Cardiac septum (tissue), 1 donor: ENCODE data around the gene EML2. TPM values are rescaled to one million over a fixed set of nuclear protein-coding genes. Genes with fewer than 3 reads are reported as not detected.

Experiments used
- DNase-seq: peaks from one replicate; pipeline ENCODE4 v3.0.0-alpha.2; 2020; ENCODE audit warnings: low spot score
- intact Hi-C: fragments of 100-400 bp; cut with DNase I; formaldehyde crosslinking; loops from one replicate; pipeline ENCODE4 v1.14.0; 2022
- total RNA-seq: library from RNA; stranded (reverse); fragmentation: NEBNext Ultra II Directional; extraction: Animal tissue kit (Norgen Biotek cat#: 25700); gene quantifications from one replicate; pipeline ENCODE4 v1.2.1, GENCODE V29; 2021
- donor health status: DM: no; HTN: no; CAD: no.

EML2 gene
- total RNA-seq, 1 donor from 2014 or later, result 45.8 TPM

DNA sequence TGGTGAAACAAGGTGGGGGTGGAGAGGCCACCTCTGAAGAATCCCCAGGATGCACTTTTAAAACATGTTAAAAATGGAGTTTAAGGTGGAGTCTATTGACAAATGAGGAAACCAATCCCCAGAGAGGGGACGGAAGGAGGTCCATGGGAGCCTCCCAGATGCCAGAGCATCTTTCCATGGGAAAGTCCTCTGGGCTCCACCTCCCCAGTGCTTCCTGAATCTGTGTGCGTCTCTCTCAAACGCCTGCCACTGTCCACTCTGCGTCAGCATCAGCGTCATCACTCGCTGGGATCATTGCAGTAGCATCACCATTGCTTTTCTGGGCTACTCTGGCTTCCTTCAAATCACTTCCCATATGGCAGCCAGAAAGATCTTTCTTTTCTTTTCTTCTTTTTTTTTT is 43.4 kb downstream of the EML2 start:
- intact Hi-C loops, result no loop called here
- DNase-seq, result no peak

DNA sequence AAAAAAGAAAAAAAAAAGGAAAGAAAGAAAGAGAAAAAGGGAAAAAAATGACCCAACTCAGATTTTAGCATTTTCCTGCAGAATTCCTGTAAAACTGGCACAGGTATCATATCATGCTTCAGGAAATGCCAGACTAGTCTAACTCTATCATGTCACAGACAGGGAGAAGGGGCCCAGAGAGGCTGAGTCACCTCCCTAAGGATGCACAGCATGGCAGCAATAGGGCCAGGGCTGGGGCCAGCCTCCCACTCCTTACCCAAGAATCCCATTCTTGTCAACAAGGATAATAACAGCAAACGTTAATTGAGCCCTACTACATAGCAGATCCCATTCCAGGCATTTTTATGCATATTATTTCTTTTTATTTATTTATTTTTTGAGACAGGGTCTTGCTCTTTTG is 45.7 kb downstream of the EML2 start:
- intact Hi-C loops, result no loop called here
- no peak for DNase-seq

DNA sequence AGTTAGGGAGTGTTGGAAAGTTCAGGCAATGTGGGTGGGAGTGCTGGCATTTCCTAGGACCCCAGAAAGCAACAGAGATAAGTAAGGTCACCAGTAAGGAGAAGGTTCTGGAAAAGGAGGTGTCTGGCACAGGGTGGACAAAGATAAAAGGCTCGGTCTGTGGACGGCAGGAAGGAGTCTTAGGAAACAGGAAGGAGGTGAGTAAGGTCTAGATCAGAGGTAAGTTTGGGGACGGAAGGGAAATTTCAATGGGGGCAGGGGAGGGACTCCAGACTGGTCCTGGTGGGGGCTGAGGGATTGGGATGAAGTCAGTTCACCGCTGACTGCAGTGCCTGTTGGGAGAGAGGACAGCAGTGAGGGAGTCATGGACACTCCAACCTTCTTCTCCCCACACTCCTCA is 46.8 kb downstream of the EML2 start:
- intact Hi-C loops, result no loop called here
- DNase-seq, result no peak

DNA sequence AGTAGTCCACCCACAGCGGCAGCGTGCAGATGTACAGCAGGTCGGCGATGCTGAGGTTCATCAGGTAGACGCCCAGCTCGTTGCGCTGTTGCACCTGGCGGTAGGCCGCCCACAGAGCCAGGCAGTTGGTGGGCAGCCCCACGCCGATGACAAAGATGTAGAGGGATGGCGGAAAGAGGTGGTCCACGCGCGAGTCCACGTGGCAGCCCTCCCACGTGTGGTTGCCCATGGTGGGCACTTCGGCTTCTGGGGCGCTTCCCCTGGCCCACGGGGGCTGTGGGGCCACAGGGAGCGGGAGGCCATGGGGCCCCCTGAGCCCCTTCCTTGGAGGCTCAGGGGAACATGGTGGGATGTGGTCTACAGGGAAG is 47.6 kb downstream of the EML2 start:
- intact Hi-C loops, result no loop called here
- no peak for DNase-seq

DNA sequence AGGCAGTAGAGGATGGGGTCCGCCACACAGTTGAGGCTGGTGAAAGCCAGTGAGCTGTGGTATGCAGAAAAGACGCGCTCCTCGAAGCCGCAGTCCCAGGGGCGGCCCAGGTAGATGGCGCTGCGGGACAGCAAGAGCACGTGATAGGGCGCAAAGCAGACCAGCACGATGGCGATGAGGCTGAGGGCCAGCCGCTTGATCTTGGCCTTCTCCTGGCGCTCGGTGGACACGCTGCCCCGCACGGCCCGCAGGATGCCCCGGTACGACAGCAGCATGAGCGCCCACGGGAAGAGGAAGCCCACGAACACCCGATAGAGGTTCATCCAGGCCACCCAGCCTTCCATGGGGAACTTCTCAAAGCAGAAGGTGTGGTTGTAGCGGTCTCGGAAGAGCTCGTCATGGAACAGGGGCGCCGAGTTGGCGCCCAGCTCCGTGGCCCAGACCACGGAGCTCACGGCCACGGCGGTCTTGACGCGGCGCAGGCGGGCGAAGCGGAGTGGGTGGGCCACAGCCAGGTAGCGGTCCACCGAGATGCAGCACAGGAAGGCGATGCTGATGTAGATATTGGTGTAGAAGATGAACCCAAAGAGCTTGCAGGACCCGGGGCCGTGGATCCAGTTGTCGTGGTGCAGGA is 48.1 kb downstream of the EML2 start:
- no peak for DNase-seq
- intact Hi-C loops, result no loop called here

DNA sequence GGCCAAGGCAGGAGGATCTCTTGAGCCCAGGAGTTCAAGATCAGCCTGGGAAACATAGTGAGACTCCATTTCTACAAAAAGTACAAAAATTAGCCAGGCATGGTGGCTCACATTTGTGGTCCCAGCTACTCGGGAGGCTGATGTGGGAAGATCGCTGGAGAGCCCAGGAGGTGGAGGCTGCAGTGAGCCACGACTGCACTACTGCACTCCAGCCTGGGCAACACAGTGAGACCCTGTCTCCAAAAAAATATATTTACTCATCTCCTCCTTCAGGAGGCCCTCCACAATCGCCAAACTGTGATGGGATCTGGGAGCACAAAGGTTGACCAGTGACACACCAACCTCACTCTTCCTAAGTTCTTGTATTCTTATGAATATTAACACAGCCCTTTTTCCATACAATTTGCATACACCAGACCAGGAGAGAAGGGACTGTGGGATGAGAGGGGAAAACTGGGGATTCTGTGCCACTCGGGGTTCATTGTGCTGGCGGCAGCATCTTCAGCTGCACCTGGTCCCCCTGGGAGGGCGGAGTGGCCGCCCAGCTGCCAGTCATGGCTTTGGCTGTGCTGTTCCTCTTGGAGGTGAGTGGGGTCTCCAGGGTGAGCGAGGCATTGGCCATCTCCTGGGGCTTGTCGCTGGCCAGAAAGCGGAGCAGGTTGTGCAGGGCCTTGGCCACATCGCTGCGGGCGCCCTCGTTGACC is 48.7 kb downstream of the EML2 start:
- DNase-seq, result no peak
- intact Hi-C loops, result no loop called here

DNA sequence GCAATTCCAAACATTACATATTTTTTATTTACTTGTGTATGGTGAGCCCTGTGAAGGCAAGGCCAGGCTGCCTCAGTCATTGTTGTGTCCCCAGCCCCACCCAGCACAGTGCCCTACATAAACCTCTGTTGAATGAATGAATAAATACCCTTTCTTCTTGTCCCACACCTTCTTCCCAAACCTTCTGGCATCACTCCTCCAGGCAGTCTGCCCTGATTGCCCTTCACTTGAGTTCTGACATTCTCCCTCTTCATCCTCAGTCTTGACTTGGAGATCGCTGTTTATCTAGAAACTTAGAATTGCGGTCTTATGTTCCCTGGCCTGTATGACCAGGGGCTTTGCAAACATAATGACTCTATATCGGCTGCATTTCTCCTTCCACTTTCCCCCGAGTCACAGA is 49.4 kb downstream of the EML2 start:
- intact Hi-C loops, result loop anchor here (10.0 kb wide), 1 partner anchor 55 kb away; no protein-coding TSS in a partner anchor
- DNase-seq, result no peak

DNA sequence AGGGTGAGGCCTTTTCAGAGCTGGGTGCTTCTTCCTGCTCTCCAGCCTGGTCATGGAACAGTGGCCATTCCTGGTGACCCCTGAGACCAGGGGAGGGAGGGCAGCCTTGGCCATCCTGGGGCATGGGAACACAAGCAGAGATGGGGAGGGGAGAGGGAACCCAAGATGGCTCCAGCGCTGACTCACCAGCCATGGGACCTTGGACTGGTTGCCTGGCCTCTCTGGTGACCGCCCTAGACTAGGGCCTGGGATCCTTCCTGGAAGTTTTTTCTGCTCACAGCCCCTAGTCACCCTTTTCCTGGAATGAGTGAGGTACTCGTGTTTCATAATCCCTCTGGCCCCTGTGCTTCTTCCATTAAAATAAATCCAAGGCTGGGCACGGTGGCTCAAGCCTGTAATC is 51.3 kb downstream of the EML2 start:
- no peak for DNase-seq
- intact Hi-C loops, result loop anchor here (10.0 kb wide), 1 partner anchor 57 kb away; no protein-coding TSS in a partner anchor

DNA sequence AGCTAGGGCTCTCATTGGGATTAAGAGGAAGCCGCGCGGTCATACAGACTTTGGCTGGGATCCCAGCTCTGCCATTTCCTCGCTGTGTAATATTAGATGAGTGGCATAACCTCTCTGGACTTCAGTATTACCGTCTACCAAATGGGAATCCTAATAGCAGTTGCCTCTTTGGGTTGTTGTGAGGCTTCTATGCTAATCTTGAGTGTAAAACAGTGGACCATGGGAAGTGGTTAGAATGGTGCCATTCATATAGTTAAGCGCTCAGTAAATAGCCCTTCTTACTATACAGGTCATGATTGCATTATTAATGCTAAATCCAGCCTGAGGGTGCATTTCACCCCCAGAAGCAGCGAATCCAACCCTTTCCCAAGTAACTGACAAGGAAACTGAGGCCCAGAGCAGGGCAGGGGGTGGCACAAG is 54.0 kb downstream of the EML2 start:
- DNase-seq, result no peak
- intact Hi-C loops, result loop anchor here (10.0 kb wide), 1 partner anchor 60 kb away; no protein-coding TSS in a partner anchor

DNA sequence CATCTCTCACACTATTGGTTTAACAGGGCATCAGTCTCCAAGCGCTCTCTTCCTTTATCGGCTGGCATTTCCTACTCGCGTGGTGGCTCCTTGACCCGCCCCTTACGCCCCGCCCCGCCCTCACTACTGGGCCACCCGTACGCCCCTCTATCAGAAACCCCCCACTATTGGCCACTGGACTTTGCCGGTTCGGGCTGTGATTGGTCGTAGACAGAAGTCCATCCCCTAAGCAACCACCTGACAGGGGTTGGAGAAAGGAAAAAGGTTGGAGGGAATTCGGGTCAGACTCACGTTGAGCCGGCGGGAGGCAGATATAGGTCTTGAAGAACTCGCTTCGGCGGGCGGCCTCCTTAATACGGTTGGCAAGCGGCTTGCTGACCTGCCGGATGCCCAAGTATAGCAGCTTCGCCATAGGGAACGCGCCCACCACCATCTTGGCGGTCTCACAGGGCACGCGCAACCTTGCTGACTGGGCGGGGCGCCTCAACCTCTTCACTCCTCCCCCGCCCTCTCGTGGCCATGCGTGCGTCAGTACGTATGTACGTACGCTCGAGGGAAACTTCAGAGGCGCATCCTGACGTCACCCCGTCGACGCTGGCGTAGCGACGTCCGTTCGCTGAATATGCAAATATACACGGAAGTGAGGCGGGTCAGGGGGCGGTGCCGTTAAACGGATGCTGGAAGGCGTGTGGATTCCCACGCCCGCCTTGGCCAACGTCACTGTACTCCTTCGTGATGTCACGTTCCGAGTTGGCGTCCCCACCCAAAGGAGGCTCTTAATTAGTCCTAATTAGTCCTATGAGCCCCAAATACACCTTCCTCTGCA is 54.7 kb downstream of the EML2 start, which contains the start of gene OPA3:
TSS of gene OPA3 (minus strand) at position 471 of the 826 bp plus-strand sequence. CDS start at position 433, 38 bp downstream.
- intact Hi-C loops, result loop anchor here (10.0 kb wide), 1 partner anchor 60 kb away; no protein-coding TSS in a partner anchor
- peak; percentile 100 for DNase-seq

DNA sequence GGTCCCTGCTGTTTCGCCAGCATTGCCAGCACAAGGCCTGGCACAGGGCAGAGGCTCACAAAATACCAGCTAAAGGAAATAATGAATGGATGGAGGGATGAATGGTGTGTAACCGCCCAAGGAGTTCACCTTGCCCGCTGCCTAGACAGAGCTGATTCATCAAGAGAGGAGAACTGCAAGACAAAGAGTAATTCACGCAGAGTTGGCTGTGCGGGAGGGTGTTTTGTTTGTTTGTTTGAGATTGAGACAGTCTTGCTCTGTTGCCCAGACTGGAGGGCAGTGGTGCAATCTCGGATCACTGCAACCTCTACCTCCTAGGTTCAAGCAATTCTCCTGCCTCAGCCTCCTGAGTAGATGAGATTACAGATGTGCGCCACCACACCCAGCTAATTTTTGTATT is 57.6 kb downstream of the EML2 start:
- DNase-seq, result no peak
- intact Hi-C loops, result loop anchor here (10.0 kb wide), 1 partner anchor 63 kb away; no protein-coding TSS in a partner anchor

DNA sequence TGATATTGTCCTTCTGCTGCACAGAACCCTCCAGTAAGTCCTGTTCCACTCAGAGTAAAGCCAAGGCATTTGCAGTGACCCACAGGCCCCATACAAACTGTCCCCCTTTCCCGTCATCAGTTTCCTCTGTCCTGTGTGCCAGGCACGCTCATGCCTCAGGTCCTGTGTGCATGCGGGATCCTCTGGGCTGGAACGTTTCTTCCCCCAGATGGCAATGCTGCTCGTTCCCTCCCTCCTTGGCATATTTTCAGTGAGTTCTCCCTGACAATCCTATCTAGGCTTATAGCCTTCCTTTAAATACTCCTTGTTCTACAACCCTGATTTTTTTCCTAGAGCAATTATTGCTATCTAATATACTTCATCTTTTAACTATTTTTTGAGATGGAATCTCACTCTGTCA is 60.3 kb downstream of the EML2 start:
- DNase-seq, result no peak
- intact Hi-C loops, result no loop called here

DNA sequence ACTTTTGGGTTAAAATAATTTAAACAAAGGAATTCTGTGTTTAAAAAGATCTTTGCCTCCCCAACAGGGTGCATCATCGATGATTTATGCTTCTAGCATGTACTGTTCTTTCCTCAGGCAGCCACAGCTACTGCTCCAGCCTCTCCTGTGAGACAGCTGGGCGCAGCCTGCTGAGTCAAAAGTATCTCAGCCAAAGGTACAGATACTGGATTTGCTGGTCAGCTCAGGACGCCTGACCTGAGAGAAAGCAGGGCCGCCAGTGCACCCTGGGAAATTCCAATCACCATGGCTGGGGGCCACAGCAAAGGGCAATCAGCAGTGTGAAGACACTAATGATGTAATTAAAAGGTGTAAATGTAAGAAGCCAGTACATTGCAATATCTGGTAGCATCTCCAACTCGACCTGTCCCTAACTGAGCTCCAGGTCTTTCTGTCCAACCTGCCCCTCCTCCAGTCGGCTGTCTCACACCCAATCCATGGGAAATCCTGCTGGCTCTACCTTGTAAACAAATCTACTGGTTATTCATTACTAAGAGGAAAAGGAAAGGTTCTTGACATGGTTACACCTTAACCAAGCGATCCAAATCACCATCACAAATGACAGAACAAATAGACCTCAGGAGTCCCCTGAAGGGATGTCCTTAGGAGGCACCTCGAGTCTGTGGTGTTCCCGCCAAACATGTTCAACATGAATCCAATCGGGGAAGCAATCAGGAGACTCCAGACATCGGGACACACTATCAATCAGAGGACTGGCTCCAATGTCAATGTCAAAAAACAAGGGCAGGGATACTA is 61.9 kb downstream of the EML2 start:
- intact Hi-C loops, result no loop called here
- no peak for DNase-seq

DNA sequence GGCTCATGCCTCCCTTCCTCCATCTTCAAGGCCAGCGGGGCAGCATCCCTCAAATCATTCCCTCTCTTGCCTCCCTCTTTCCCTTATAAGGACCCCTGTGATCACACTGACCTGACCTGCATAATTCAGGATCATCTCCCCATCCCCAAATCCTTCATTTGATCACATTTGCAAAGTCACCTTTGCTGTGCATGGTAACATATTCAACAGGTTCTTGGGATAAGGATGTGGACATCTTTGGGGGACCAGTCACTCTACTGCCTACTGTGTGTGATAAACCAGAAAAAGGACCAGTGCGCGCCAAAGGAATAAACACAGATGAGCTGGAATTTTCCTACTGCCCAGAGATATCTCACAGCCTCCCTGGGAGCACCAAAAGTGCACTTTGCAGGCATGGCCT is 62.5 kb downstream of the EML2 start:
- no peak for DNase-seq
- intact Hi-C loops, result no loop called here

DNA sequence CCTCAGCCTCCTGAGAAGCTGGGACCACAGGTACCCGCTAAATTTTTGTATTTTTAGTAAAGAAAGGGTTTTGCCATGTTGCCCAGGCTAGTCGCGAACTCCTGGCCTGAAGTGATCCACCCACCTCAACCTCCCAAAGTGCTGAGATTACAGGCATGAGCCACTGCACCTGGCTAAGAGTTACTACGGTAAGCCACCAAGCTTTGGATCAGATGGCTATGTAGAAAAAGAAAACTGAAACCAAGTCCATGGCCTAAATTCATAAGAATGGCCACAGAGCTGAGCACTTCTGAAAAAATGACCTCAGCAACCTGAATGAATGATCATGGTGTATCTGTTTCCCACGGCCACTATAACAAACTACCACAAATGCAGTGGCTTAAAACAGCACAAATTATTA is 64.0 kb downstream of the EML2 start:
- intact Hi-C loops, result no loop called here
- no peak for DNase-seq

DNA sequence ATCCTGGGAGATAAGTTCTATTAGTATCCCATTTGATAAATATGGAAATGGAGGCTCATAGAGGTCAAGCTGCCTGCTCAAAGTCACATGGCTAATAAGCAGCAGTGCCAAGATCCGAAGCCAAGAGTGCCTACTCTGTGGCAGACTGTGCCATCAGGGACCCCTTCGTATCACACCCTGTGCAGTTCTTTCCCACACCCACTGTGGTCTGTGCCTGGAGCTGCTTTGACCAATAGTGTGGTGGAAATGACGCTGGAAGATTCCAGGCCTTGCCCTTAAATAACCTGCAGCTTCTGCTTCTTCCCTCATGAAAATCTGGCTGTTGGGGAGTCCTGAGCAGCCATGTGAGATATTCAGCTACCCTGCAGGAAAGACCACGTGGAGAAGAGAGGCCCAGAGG is 64.7 kb downstream of the EML2 start:
- intact Hi-C loops, result no loop called here

DNA sequence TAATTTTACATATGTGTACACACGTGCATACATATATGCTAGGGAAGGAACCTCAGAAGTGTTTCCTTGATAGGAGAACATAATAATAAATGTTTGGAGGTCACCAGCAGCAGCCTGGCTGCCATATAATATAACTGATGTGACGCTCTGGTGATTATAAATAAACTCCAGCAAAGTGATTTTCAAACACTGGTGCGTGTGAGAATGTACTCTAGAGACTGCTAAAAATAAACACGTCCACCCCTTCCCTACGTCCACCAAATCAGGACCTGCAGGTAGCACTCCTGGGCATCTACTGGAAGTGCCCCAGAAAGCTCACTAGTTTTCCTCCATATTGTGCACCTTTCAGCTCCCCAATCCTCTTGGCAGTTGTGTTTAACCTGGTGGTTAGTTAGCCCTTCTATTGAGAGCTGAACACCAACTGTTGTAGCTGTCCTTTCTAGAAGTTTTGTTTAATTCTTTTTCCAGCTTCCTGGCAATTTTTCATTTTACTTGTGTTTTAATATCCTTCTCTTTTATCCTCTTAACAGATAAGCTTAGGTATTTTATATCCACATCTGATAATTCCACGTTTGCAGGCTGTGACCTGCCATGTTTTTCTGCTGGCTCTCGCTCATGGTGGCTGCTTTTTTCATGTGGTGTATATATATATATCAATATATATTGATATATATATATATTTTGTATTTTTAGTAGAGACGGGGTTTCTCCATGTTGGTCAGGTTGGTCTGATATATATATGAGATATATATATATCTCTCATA is 67.6 kb downstream of the EML2 start:
- intact Hi-C loops, result no loop called here
- DNase-seq, result no peak

More for the DNA sequence above, 64.7 kb downstream of the EML2 start:
- no peak for DNase-seq

DNA sequence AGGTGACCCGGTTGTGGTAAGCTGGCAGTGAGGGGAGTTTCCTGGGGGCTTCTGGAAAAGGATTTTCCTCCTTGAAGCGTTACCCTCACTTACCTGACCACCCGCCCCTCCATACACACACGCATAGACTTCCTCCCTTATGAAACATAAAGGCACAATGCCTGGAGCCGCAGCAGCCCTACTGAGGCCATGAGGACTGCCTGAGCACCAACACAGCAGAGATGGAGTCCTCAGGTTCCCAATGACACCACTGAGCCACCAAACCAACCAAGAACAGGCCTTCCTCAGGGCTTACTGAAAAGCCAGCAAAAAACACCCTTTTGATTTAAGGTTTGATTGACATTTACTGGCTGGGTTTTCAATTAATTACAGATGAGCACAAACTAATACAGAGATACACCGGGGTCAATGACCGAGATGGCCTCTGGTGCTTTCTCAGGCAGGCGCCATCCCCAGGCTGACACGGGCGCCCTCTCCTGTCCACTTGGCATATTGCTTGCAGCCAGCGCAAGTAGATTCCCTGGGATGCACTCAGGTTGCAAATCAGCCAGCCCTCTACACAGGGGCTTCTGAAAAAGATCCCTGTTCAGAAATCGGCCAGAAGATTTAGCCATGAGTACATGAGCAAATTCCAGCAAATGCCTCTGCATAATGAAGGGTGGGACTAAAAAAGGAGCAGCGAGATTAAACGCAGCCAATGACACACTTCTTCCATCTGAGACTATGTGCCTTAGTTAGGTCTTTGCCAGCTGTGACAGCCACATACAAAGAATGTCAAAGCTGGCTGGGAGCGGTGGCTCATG is 69.4 kb downstream of the EML2 start:
- intact Hi-C loops, result loop anchor here (5.0 kb wide), 1 partner anchor 43 kb away; no protein-coding TSS in a partner anchor
- peak; percentile 88 for DNase-seq
